A549 treated with AZD2906 at 1 μM for 4 hours (cell line): ENCODE results near the gene LAMTOR2. TPM values are rescaled to one million over a fixed set of nuclear protein-coding genes. Genes with fewer than 3 reads are reported as not detected.

ENCODE experiments used
- total RNA-seq: library from RNA; stranded (reverse); fragments of 200-300 nt; extraction: Qiagen RNA extraction; gene quantifications from 5 replicates; pipeline ENCODE4 v1.2.3, GENCODE V29; 2022

Gene LAMTOR2
- 149 to 159 TPM (median 157 TPM) in 5 replicates for total RNA-seq

DNA sequence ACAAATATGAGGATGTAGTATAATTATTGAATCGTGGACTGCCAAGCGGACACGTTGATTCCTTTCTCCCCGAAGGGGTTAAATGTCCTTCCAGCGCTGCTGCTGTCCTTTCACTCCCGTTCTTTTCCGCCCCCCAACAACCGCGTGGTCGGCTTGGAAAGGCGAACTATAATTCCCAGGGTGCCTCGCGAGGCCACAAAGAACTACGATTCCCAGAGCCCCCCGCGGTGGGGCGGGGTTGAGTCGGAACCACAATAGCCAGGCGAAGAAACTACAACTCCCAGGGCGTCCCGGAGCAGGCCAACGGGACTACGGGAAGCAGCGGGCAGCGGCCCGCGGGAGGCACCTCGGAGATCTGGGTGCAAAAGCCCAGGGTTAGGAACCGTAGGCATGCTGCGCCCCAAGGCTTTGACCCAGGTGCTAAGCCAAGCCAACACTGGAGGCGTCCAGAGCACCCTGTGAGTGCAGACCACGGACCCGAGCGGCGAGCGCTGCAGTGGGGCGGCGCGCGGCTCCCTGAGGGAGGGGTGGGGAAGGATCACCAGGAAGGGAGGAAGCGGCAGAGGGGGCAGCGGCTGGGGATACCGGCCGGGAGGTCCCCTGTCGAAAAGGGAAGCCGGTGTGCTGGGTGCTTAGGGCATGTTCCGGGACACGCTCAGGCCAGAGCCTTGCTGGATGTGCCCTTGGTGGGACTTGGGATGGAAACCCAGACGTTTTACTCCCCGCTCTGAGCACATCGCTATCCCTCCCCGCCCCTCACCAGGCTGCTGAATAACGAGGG, at the start of gene LAMTOR2:
LAMTOR2 (plus strand) TSS at position 283 of the 781 bp plus-strand sequence; CDS start at position 391, 108 bp downstream.

DNA sequence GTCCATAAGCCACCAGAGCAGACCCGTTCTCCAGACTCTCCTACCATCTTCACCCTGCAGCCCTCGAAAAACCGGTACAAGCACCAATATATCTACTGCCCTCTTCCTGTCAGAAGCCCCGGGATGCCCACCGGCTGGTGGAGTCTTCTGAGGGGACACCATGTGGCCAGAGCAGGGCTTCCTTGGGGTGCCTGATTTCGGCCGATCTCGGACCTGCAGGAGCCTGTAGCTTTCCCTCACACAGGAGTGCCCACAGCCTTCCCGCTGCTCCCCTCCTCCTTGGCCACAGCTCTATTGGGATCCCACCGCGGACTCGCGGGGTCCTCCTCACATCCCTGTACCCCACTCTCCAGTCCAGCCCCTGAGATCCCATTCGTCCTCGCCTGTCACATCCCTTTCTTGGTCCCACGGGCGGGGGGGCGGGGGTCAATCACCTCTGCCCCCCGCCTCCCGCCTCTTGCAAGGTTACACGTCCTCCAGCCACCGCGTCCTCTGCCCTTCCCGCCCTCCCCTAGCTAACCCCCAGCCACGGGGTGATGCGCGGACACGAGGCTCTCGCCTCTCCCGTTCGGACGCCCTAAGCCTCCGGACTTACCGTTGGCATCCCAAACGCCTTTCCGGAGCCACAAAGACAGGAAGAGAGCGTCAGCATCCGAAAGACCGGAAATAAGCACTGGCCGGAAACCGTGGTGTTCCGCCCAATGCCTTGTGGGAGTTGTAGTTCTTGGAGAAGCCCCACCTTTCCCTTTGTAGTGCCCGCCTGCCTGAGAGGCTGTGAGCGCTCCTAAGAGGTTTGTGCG, 34.1 kb upstream of the LAMTOR2 start, which contains the start of gene SSR2:
SSR2 (minus strand) TSS at position 659 of the 800 bp plus-strand sequence. CDS start 784 bp downstream, outside the sequence.

DNA sequence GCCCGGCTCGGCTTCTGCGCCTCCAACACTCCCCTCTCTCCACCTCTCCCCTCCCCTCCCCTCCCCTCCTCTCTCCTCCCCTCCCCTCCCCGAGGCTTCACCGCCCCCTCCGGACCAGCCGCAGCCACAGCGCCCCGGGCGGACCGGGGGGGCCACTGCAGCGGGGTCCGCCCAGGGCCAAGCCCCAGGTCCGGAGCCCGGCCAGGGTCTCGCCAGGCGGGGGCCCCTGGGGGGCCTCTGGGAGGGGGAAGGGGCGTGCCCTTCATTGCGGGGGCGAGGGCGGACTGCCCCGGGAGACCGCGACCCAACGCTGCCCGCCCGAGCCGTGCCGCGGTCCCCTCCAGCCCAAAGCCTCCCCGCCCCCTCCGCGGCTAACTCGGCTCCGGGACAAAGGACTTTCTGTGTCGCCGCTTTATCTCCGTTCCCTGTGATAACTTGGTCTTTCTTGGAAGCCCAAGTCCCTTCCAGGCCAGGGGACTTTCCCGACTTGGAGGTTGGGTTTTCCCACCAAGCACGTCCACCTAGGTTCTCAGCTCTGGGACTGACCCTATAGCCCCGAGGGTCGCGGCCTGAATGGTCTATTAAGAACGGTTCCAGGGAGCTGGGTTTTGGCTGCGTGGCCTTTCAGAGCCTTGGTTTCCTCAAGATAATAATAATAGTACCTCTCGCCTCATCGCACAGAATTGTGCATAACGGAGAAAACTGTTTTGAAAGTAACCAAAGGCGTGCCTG, 648 bp upstream of the LAMTOR2 start, which contains the start of gene UBQLN4:
UBQLN4 (minus strand) TSS at position 31 of the 732 bp plus-strand sequence. CDS start 97 bp downstream, outside the sequence.

DNA sequence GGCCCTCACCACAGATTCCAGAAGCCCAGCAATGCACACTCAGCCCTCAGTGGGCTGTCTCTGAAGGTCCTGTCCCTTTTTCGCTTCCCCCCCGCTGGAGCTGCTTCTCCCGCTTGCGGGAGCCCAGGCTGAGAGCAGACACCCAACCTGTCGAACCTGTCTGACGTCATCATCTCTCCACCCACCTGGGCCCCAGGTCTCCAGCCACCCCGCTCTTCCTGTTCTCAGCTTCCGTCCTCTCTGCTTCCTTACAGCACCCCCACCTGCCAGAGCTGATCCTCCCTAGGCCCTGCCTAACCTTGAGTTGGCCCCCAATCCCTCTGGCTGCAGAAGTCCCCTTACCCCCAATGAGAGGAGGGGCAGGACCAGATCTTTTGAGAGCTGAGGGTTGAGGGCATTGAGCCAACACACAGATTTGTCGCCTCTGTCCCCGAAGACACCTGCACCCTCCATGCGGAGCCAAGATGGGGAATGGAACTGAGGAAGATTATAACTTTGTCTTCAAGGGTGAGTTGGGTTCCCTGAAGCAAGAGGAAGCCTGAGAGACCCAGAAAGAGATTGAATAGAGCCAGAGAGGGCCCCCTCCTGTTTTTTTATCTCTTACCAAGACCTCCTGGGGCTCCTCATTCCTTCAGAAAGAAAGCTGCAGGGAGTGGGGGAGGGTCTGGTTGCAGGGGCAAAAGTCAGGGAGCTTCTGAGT, 6.5 kb downstream of the LAMTOR2 start, which contains the start of gene RAB25:
RAB25 (plus strand) TSS at position 224 of the 700 bp plus-strand sequence; CDS start at position 465, 241 bp downstream.

DNA sequence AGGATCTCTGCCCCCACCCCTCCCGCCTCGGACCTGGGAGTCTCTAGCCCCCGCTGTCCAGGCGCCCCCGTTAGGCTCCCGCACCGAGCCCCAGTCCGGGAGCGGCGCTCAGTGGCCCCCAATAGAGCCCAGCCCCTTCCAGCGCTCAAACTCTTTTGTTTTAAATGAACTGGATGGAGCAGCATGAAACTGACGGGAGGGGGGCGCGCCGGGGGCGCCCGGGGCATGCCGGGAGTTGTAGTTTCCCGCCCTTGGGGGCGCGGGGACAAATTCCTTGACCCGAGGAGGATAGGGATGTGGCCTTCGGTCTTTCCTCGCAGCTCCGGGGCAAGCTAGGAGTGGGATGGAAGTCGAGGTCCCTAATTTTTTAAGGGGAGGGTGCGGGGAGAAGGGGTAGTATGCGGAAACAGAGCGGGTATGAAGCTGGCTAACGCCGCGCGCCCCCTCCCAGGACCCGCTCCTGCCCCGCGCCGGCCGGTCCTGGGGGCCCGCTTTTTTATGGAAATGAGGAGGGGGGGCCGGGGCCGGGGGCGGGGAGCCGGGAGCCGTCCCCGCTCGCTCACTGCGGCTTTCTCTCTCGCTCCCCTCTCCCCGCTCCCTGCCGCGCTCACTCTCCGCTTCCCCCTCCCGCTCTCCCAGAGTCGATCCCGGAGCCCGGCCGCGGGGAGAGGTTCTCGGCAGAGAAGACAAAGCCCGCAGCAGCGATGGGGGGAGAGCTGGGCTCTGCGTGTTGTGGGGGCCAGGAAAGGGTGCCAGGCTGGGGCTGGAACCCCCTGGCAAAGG, 27.9 kb downstream of the LAMTOR2 start, which contains the start of gene MEX3A:
MEX3A (minus strand) TSS at position 157 of the 783 bp plus-strand sequence. CDS start 467 bp downstream, outside the sequence.

Other genes starting within 250 kb of the LAMTOR2 start
- gene GON4L, start 197.6 kb upstream of the LAMTOR2 start, total RNA-seq: 12.2 to 14.4 TPM (median 13.2 TPM) in 5 replicates
- gene SYT11, start 195.2 kb upstream of the LAMTOR2 start, total RNA-seq: 1.00 to 1.4 TPM (median 1.2 TPM) in 5 replicates
- gene RIT1, start 143.4 kb upstream of the LAMTOR2 start, total RNA-seq: 18.3 to 22.3 TPM (median 20.0 TPM) in 5 replicates
- gene KHDC4, start 120.4 kb upstream of the LAMTOR2 start, total RNA-seq: 18.9 to 21.7 TPM (median 19.2 TPM) in 5 replicates
- not detected in 5 replicates for gene RXFP4, start 113.1 kb upstream of the LAMTOR2 start, total RNA-seq
- gene ARHGEF2, start 76.2 kb upstream of the LAMTOR2 start, total RNA-seq: 28.8 to 34.1 TPM (median 33.5 TPM) in 5 replicates
- gene SSR2, start 33.8 kb upstream of the LAMTOR2 start, total RNA-seq: 259 to 269 TPM (median 260 TPM) in 5 replicates
- 33.7 to 42.4 TPM (median 36.4 TPM) in 5 replicates for gene UBQLN4, start 984 bp upstream of the LAMTOR2 start, total RNA-seq
- 0.21 TPM in 1 of 5 replicates, not detected in the others for gene RAB25, start 6.4 kb downstream of the LAMTOR2 start, total RNA-seq
- gene MEX3A, start 27.7 kb downstream of the LAMTOR2 start, total RNA-seq: 1.2 to 2.6 TPM (median 2.1 TPM) in 5 replicates
- gene LMNA, start 59.9 kb downstream of the LAMTOR2 start, total RNA-seq: 703 to 786 TPM (median 771 TPM) in 5 replicates
- 0.34 to 0.69 TPM (median 0.40 TPM) in 5 replicates for gene SEMA4A, start 98.8 kb downstream of the LAMTOR2 start, total RNA-seq
- 24.4 to 29.9 TPM (median 27.4 TPM) in 5 replicates for gene SLC25A44, start 139.3 kb downstream of the LAMTOR2 start, total RNA-seq
- 57.2 to 60.2 TPM (median 59.0 TPM) in 5 replicates for gene PMF1, start 158.2 kb downstream of the LAMTOR2 start, total RNA-seq
- 0.15 to 0.37 TPM (median 0.32 TPM) in 5 replicates for gene BGLAP, start 187.4 kb downstream of the LAMTOR2 start, total RNA-seq
- gene PAQR6, start 193.3 kb downstream of the LAMTOR2 start, total RNA-seq: 1.9 to 4.6 TPM (median 4.2 TPM) in 5 replicates
- gene SMG5, start 228.0 kb downstream of the LAMTOR2 start, total RNA-seq: 38.1 to 44.8 TPM (median 41.8 TPM) in 5 replicates
- gene TMEM79, start 229.5 kb downstream of the LAMTOR2 start, total RNA-seq: 5.8 to 8.9 TPM (median 7.9 TPM) in 5 replicates
- gene GLMP, start 240.9 kb downstream of the LAMTOR2 start, total RNA-seq: 33.4 to 48.1 TPM (median 43.3 TPM) in 5 replicates
- gene VHLL, start 244.5 kb downstream of the LAMTOR2 start, total RNA-seq: not detected in 5 replicates